ENCODE measurements around the gene HOXB1. TPM values are rescaled to one million over a fixed set of nuclear protein-coding genes. Genes with fewer than 3 reads are reported as not detected.

HOXB1 gene
- total RNA-seq, 4 donors from 2014 or later = not detected

DNA sequence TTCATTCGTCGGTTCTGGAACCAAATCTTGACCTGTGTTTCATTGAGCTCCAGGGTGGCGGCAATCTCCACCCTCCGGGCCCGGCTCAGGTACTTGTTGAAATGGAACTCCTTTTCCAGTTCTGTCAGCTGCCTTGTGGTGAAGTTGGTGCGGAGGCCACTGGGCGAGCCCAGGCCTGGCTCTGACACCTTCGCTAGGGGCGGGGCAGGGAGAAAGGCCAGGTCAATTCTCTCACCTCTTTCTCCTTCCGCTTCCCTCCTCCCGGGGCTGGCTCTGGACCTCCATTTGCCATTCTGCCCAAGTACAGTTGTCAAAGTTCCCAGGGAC, 1.2 kb downstream of the HOXB1 start:
- no peaks in the 10 kb centered on the region for H3K9me3 ChIP-seq
- H3K27ac ChIP-seq = no peak overlapping the region
- no peaks in the 10 kb centered on the region for H3K4me1 ChIP-seq
- TF ChIP-seq CTCF (IDR thresholded peaks at IDR 0.05) (no peak), POLR2A (IDR thresholded peaks at IDR 0.05) (no peak)
- no peaks in the 10 kb centered on the region for H3K27me3 ChIP-seq
- no peaks in the 10 kb centered on the region for H3K36me3 ChIP-seq
- intact Hi-C loops (cut with DNase I; ENCODE audit: low total_unique reads) = no loop called here
- no peak overlapping the region for H3K4me3 ChIP-seq
- DNase-seq = no peak

- Histone ChIP-seq H3K36me3 (no peaks in the 10 kb centered on the region), H3K27ac (no peak overlapping the region), H3K4me1 (no peaks in the 10 kb centered on the region), H3K4me3 (no peak overlapping the region), H3K9me3 (no peaks in the 10 kb centered on the region), H3K27me3 (no peaks in the 10 kb centered on the region)
- intact Hi-C loops (cut with DNase I; ENCODE audit: low total_unique reads) = no loop called here
- TF ChIP-seq CTCF (IDR thresholded peaks at IDR 0.05) (no peak), POLR2A (IDR thresholded peaks at IDR 0.05) (no peak)
- no peak for DNase-seq
These were observed 1.7 kb downstream of the HOXB1 start for GRCh38 chr17:48528936-48529682.

GRCh38 chr17:48528153-48528935, 2.5 kb downstream of the HOXB1 start:
- no peak for TF ChIP-seq POLR2A (IDR thresholded peaks at IDR 0.05)
- no peak for TF ChIP-seq CTCF (IDR thresholded peaks at IDR 0.05)
- DNase-seq = no peak

DNA sequence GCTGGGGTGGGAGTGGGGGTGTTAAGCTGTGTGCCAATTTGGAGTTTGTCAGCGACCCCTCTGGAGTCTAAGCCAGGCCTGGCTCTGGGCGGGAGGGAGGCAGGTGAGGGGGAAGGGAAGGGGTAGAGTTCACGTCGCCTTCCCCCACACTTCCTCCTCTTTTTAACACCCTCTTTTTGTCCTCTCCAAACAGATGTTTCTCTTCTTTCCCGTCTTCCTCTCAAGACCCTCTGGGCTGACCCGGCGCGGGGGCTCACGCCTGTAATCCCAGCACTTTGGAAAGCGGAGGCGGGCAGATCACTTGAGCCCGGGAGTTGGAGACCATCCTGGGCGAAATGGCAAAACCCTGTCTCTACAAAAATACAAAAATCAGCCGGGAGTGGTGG, 3.3 kb downstream of the HOXB1 start:
- no peak overlapping the region for H3K4me3 ChIP-seq
- H3K9me3 ChIP-seq = no peaks in the 10 kb centered on the region
- H3K36me3 ChIP-seq = no peaks in the 10 kb centered on the region
- no peaks in the 10 kb centered on the region for H3K4me1 ChIP-seq
- intact Hi-C loops (cut with DNase I; ENCODE audit: low total_unique reads) = no loop called here
- no peak for DNase-seq
- H3K27ac ChIP-seq = no peak overlapping the region
- no peaks in the 10 kb centered on the region for H3K27me3 ChIP-seq
- TF ChIP-seq CTCF (IDR thresholded peaks at IDR 0.05) (no peak), POLR2A (IDR thresholded peaks at IDR 0.05) (no peak)

More at GRCh38 chr17:48528153-48528935, 2.5 kb downstream of the HOXB1 start:
- no peaks in the 10 kb centered on the region for H3K36me3 ChIP-seq
- H3K4me1 ChIP-seq = no peaks in the 10 kb centered on the region
- H3K9me3 ChIP-seq = no peaks in the 10 kb centered on the region
- intact Hi-C loops (cut with DNase I; ENCODE audit: low total_unique reads) = no loop called here
- H3K27me3 ChIP-seq = no peaks in the 10 kb centered on the region
- no peak overlapping the region for H3K27ac ChIP-seq
- no peak overlapping the region for H3K4me3 ChIP-seq
